Activated CD8-positive, alpha-beta T cell treated with anti-CD3 and anti-CD28 coated beads for 36 hours (primary cell): ENCODE measurements around the gene SELENON. TPM values are rescaled to one million over a fixed set of nuclear protein-coding genes. Genes with fewer than 3 reads are reported as not detected.
A peak's percentile ranks its signal among the peaks of the same experiment; 100 is the strongest.

Source experiments
- ATAC-seq: fragments of 200-7000 bp; cut with Tn5 transposase; one replicate; pipeline ENCODE4 v1.10.0; 2021; ENCODE audit warnings: mild to moderate bottlenecking, moderate library complexity
- CTCF ChIA-PET: fragments of 350-600 bp; sonication (Branson Sonifier 250); formaldehyde crosslinking; loops from one replicate; lab custom pipeline; 2021; ENCODE audit warnings: antibody characterized with exemption; lab: Charles Lee
- POLR2A ChIA-PET: fragments of 350-600 bp; sonication (Branson Sonifier 250); formaldehyde crosslinking; loops from one replicate; lab custom pipeline; 2021; ENCODE audit warnings: antibody characterized with exemption; lab: Charles Lee
- DNase-seq: peaks from one replicate; pipeline ENCODE4 v3.0.0-alpha.2; 2020
- H3K27ac Mint-ChIP-seq: one replicate; pipeline ENCODE4 v1.8.0; 2021; ENCODE audit warnings: mild to moderate bottlenecking, mixed read lengths
- H3K27me3 Mint-ChIP-seq: one replicate; pipeline ENCODE4 v1.8.0; 2021; ENCODE audit warnings: mixed read lengths
- H3K36me3 Mint-ChIP-seq: one replicate; pipeline ENCODE4 v1.8.0; 2021; ENCODE audit warnings: low read depth, mixed read lengths
- H3K4me1 Mint-ChIP-seq: one replicate; pipeline ENCODE4 v1.8.0; 2021; ENCODE audit warnings: low read depth, mixed read lengths
- H3K4me3 Mint-ChIP-seq: one replicate; pipeline ENCODE4 v1.8.0; 2021; ENCODE audit warnings: mild to moderate bottlenecking, moderate library complexity, mixed read lengths
- H3K9me3 Mint-ChIP-seq: one replicate; pipeline ENCODE4 v1.8.0; 2021; ENCODE audit warnings: mixed read lengths
- CTCF ChIP-seq: fragments of 200-600 bp; IDR thresholded peaks from one replicate; pipeline ENCODE4 v1.8.0; 2022; ENCODE audit warnings: antibody characterized with exemption, mild to moderate bottlenecking
- intact Hi-C: fragments of 100-400 bp; cut with micrococcal nuclease; formaldehyde crosslinking; loops from one replicate; pipeline ENCODE4 v1.10.0; 2022
- total RNA-seq, 2 experiments: library from RNA; stranded (reverse); gene quantifications; one replicate each; pipeline ENCODE4 v1.2.3, GENCODE V29; 2021

Gene SELENON
- total RNA-seq, 2 experiments from 2014 or later, result 15.3 to 17.7 TPM

GRCh38 chr1:25772692-25773245, 27.2 kb upstream of the SELENON start:
- H3K27me3 Mint-ChIP-seq, result no peaks in the 10 kb centered on the region
- H3K27ac Mint-ChIP-seq, result no peak overlapping the region
- peaks cover 72% of the 10 kb centered on the region for H3K4me1 Mint-ChIP-seq
- DNase-seq, result no peak
- H3K4me3 Mint-ChIP-seq, result no peak overlapping the region
- intact Hi-C loops, result loop anchor here (5.0 kb wide), 2 partner anchors 35 to 95 kb away; no protein-coding TSS in a partner anchor
- ChIA-PET CTCF (interaction anchor here (1.1 kb wide), 1 partner anchor 25 kb away, joined by 3 read pairs; no protein-coding TSS in a partner anchor), POLR2A (interaction anchor here (1.0 kb wide), 1 partner anchor 107 kb away, joined by 3 read pairs; no protein-coding TSS in a partner anchor)
- TF ChIP-seq CTCF, result no peak
- no peak for ATAC-seq
- peaks cover 9% of the 10 kb centered on the region for H3K36me3 Mint-ChIP-seq
- no peaks in the 10 kb centered on the region for H3K9me3 Mint-ChIP-seq

DNA sequence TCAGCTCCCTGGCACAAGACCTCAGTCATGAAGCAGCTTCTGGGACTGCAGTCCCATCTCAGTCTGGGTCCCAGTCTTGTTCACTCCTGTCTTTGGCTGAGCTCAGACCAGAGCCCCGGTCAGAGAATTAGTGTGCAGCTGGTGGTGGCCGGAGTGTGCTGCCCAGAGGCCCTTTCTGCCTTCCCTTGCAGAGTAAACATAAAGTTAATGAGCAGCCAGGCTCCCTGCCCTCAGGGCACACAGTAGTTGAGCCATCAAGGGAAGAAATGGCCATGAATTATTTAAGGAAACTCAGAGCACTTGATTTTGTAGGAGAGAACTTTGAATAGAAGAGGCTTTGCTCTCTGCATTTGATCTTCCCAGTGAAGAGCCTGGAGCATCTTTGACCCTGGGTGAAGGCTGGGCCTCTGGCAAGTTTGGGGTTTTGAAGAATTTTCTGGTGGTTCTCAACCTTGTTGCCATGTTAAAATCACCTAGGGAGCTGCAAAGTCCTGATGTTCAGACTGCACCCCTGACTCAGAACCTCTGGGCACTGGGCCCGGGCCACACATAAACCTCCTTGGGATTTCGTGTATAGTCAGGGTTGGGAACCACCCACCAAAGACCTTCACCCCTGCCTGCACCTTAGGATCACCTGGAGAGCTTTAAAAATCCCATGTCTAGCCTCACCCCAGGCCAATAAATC, 26.4 kb upstream of the SELENON start:
- DNase-seq (no peak), ATAC-seq (no peak)
- ChIA-PET CTCF (interaction anchor here (1.1 to 1.8 kb wide), 4 partner anchors 23 to 154 kb away, joined by 3 to 13 read pairs (median 5); no protein-coding TSS in a partner anchor), POLR2A (interaction anchor here (0.5 to 1.8 kb wide), 8 partner anchors 14 to 542 kb away, joined by 3 to 7 read pairs (median 3); partner anchors contain the start of gene SYF2)
- Mint-ChIP-seq H3K27ac (no peak overlapping the region), H3K4me3 (no peak overlapping the region), H3K9me3 (no peaks in the 10 kb centered on the region), H3K4me1 (peaks cover 71% of the 10 kb centered on the region), H3K36me3 (peaks cover 9% of the 10 kb centered on the region), H3K27me3 (no peaks in the 10 kb centered on the region)
- TF ChIP-seq CTCF, result no peak
- intact Hi-C loops, result loop anchor here (5.0 kb wide), 2 partner anchors 36 to 96 kb away; no protein-coding TSS in a partner anchor

- CTCF ChIA-PET, result interaction anchor here (0.7 to 1.8 kb wide), 8 partner anchors 8 to 201 kb away, joined by 3 to 13 read pairs (median 5); no protein-coding TSS in a partner anchor
- Mint-ChIP-seq H3K9me3 (no peaks in the 10 kb centered on the region), H3K4me1 (peaks cover 64% of the 10 kb centered on the region), H3K36me3 (peaks cover 9% of the 10 kb centered on the region), H3K4me3 (peak overlapping the region; percentile 50), H3K27me3 (no peaks in the 10 kb centered on the region), H3K27ac (peak overlapping the region; percentile 68)
- ATAC-seq, result no peak
- intact Hi-C loops, result loop anchor here (5.0 kb wide), 2 partner anchors 37 to 97 kb away; no protein-coding TSS in a partner anchor
- no peak for DNase-seq
- POLR2A ChIA-PET, result interaction anchor here (0.6 to 1.8 kb wide), 13 partner anchors 9 to 543 kb away, joined by 3 to 7 read pairs (median 3); partner anchors contain the start of gene SYF2
- TF ChIP-seq CTCF, result no peak
These were observed 25.7 kb upstream of the SELENON start for GRCh38 chr1:25774206-25774803.

DNA sequence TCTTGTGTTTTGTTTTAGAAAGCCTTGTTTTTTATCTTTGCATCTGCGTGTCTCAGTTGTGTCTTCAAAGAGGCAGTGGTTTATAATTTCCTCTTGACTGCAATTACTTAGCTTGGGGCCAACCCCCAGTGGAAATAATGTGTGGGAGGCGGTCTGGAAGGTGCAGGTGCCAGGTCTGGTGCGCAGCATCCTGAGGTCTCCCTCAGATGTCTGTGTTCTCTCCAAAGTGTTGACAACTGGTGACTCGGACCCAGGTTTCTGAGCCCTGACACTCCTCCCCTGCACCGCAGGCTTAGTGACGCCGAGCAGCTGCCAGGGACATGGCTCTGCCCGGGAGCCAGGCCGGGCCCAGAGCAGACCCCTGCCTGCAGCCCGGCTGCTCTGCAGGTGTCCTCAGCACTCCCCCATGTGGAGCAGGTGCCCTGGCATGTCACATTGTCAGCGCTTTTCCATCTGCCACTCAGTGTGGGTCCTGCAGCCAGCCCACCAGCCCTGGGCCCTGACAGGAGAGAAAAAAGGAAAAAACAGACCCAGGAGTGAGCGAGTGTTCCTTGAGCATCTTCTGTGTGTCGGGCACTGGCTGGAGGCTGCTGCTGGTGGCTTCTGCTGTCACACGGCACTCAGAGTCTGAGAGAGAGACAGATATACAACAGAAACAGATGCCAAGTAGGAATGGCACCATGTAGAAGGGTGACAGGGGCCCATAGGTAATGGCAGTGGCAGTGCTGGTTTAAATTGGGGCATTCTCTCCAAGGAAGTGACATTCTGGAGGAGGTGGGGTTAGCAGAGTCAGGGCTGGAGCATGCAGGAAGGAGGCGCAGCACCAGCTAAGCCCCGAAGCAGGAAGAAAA, 24.8 kb upstream of the SELENON start:
- CTCF ChIA-PET, result interaction anchor here (0.9 to 1.8 kb wide), 7 partner anchors 9 to 202 kb away, joined by 3 to 13 read pairs (median 5); no protein-coding TSS in a partner anchor
- H3K9me3 Mint-ChIP-seq, result no peaks in the 10 kb centered on the region
- no peaks in the 10 kb centered on the region for H3K27me3 Mint-ChIP-seq
- no peak for TF ChIP-seq CTCF
- ATAC-seq (peak; percentile 91), DNase-seq (peak; percentile 99)
- H3K27ac Mint-ChIP-seq, result peak overlapping the region; percentile 68
- peak overlapping the region; percentile 50 for H3K4me3 Mint-ChIP-seq
- H3K4me1 Mint-ChIP-seq, result peaks cover 58% of the 10 kb centered on the region
- intact Hi-C loops, result loop anchor here (5.0 kb wide), 2 partner anchors 38 to 98 kb away; no protein-coding TSS in a partner anchor
- H3K36me3 Mint-ChIP-seq, result peaks cover 9% of the 10 kb centered on the region
- POLR2A ChIA-PET, result interaction anchor here (1.0 to 1.8 kb wide), 10 partner anchors 10 to 543 kb away, joined by 3 to 7 read pairs (median 4); partner anchors contain the start of gene SYF2
